ENCODE results near the gene SLC9C1. TPM values are rescaled to one million over a fixed set of nuclear protein-coding genes. Genes with fewer than 3 reads are reported as not detected.

Gene SLC9C1
- total and polyA plus RNA-seq, 9 of the 15 experiments (the other 6 are each of a cell fraction or from before 2014, with no cell fraction given): not detected

DNA sequence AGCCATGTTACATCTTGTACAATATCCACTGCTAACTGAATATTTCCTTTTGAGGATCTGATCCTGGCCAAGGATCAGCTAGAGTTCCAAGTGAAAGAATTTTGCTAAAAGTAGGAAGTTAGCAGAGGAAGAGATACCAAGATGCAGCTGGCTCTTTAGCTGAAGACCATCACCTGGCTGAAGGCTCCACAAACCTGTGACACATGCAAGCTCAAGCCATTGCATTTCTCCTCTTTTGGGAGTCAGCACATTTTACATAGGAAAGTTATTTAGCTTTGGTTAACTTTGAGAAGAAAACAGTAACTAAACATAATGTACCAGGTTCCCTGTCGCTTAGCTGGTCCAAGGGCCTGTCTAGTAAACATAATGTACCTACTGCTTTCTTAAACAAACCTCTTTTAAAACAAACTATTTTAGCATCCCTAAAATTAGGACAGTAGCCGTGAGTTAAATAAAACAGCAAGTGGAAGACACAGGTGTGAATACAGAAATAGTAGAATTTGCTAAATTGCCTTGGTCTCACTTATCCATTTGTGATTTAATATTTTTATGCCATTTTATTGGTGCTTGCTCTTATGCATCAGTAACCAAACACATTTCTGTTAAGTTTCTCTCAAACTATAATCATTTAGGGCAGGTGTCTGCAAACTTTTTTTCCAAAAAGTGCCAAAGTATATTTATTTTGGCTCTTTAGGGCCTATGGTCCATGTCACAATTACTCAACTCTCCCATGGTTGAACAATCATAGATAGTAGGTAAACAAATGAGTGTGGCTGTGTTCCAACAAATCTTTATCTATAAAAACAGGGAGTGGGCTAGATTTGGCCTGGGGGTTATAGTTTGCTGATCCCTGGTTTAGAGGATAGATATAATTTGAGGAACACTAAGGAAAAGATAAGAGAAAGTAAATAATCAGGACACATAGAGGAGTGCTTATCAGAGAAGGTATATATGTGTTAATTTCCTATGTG is 172.2 kb downstream of the SLC9C1 start (continued):
- TF ChIP-seq, protein P1, sequence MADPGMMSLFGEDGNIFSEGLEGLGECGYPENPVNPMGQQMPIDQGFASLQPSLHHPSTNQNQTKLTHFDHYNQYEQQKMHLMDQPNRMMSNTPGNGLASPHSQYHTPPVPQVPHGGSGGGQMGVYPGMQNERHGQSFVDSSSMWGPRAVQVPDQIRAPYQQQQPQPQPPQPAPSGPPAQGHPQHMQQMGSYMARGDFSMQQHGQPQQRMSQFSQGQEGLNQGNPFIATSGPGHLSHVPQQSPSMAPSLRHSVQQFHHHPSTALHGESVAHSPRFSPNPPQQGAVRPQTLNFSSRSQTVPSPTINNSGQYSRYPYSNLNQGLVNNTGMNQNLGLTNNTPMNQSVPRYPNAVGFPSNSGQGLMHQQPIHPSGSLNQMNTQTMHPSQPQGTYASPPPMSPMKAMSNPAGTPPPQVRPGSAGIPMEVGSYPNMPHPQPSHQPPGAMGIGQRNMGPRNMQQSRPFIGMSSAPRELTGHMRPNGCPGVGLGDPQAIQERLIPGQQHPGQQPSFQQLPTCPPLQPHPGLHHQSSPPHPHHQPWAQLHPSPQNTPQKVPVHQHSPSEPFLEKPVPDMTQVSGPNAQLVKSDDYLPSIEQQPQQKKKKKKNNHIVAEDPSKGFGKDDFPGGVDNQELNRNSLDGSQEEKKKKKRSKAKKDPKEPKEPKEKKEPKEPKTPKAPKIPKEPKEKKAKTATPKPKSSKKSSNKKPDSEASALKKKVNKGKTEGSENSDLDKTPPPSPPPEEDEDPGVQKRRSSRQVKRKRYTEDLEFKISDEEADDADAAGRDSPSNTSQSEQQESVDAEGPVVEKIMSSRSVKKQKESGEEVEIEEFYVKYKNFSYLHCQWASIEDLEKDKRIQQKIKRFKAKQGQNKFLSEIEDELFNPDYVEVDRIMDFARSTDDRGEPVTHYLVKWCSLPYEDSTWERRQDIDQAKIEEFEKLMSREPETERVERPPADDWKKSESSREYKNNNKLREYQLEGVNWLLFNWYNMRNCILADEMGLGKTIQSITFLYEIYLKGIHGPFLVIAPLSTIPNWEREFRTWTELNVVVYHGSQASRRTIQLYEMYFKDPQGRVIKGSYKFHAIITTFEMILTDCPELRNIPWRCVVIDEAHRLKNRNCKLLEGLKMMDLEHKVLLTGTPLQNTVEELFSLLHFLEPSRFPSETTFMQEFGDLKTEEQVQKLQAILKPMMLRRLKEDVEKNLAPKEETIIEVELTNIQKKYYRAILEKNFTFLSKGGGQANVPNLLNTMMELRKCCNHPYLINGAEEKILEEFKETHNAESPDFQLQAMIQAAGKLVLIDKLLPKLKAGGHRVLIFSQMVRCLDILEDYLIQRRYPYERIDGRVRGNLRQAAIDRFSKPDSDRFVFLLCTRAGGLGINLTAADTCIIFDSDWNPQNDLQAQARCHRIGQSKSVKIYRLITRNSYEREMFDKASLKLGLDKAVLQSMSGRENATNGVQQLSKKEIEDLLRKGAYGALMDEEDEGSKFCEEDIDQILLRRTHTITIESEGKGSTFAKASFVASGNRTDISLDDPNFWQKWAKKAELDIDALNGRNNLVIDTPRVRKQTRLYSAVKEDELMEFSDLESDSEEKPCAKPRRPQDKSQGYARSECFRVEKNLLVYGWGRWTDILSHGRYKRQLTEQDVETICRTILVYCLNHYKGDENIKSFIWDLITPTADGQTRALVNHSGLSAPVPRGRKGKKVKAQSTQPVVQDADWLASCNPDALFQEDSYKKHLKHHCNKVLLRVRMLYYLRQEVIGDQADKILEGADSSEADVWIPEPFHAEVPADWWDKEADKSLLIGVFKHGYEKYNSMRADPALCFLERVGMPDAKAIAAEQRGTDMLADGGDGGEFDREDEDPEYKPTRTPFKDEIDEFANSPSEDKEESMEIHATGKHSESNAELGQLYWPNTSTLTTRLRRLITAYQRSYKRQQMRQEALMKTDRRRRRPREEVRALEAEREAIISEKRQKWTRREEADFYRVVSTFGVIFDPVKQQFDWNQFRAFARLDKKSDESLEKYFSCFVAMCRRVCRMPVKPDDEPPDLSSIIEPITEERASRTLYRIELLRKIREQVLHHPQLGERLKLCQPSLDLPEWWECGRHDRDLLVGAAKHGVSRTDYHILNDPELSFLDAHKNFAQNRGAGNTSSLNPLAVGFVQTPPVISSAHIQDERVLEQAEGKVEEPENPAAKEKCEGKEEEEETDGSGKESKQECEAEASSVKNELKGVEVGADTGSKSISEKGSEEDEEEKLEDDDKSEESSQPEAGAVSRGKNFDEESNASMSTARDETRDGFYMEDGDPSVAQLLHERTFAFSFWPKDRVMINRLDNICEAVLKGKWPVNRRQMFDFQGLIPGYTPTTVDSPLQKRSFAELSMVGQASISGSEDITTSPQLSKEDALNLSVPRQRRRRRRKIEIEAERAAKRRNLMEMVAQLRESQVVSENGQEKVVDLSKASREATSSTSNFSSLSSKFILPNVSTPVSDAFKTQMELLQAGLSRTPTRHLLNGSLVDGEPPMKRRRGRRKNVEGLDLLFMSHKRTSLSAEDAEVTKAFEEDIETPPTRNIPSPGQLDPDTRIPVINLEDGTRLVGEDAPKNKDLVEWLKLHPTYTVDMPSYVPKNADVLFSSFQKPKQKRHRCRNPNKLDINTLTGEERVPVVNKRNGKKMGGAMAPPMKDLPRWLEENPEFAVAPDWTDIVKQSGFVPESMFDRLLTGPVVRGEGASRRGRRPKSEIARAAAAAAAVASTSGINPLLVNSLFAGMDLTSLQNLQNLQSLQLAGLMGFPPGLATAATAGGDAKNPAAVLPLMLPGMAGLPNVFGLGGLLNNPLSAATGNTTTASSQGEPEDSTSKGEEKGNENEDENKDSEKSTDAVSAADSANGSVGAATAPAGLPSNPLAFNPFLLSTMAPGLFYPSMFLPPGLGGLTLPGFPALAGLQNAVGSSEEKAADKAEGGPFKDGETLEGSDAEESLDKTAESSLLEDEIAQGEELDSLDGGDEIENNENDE (IDR thresholded peaks at IDR 0.05; ENCODE audit: low read depth, low read length): no peak
- TF ChIP-seq ATF1 (CRISPR knock-in tag; IDR thresholded peaks at IDR 0.05) (no peak), ATF1 (tag; IDR thresholded peaks at IDR 0.05) (no peak), MECOM (CRISPR knock-in tag; IDR thresholded peaks at IDR 0.05) (no peak), GATAD2B (IDR thresholded peaks at IDR 0.05; ENCODE audit: borderline replicate concordance) (no peak), BDP1 (IDR thresholded peaks at IDR 0.05; ENCODE audit: insufficient read depth, insufficient read length) (no peak), ZBTB11 (CRISPR knock-in tag; IDR thresholded peaks at IDR 0.05) (no peak)
